H1 (cell line): Measurements from ENCODE around the gene CEACAM16. TPM values are rescaled to one million over a fixed set of nuclear protein-coding genes. Genes with fewer than 3 reads are reported as not detected.

Experiments used
- ASH2L ChIP-seq: fragments of 200-600, 300-600 bp; sonication (generic); IDR thresholded peaks from one replicate; pipeline ENCODE4 v1.7.1; 2017; ENCODE audit warnings: low read length
- HDAC2 ChIP-seq, 2 experiments: fragments of 300-600 bp in 1 of 2; sonication (generic) in 1 of 2; IDR thresholded peaks; 2 replicates each; pipeline ENCODE4 v1.6.1; 2011 to 2012; ENCODE audit warnings: low read depth in 2 of 2, low read length in 2 of 2, mild to moderate bottlenecking in 2 of 2, moderate library complexity in 2 of 2, borderline replicate concordance in 1 of 2, inconsistent platforms in 1 of 2
- KDM5A ChIP-seq: fragments of 200-600 bp; IDR thresholded peaks from 2 replicates; pipeline ENCODE4 v1.7.1; 2012; ENCODE audit warnings: mild to moderate bottlenecking, low read length, inconsistent platforms, mixed read lengths
- polyA plus RNA-seq, 7 experiments: library from polyadenylated mRNA; depleted of rRNA in 3 of 7; stranded (reverse) in 5 of 7; unstranded in 2 of 7; fragments of >200 nt in 5 of 7; fragments of 200-250 nt in 2 of 7; gene quantifications; 1 replicate in 5 of 7; 2 replicates in 1 of 7; 4 replicates in 1 of 7; pipeline versions ENCODE4 v1.2.1 to v1.2.3, GENCODE V29; 2011 to 2013; ENCODE audit warnings: missing spikeins in 2 of 7, mixed read lengths in 2 of 7
- total RNA-seq: library from RNA; stranded (reverse); fragmentation: NEBNext Ultra II Directional; extraction: Animal tissue kit (Norgen Biotek cat#: 25700); gene quantifications from 2 replicates; pipeline ENCODE4 v1.2.1, GENCODE V29; 2021
- TF ChIP-seq, protein P1 (sequence below), 3 experiments: IDR thresholded peaks; 1 replicate in 2 of 3; 2 replicates in 1 of 3; pipeline versions ENCODE4 v1.5.1 to v1.6.1; 2011; ENCODE audit warnings: low read length in 3 of 3, mild to moderate bottlenecking in 3 of 3, inconsistent platforms in 2 of 3, low read depth in 1 of 3, moderate library complexity in 1 of 3; ENCODE audit not compliant: insufficient read depth in 1 of 3; ENCODE audit errors: control extremely low read depth in 1 of 3

CEACAM16 gene
- total and polyA plus RNA-seq, 2 of the 8 experiments (the other 6 are each of a cell fraction or from before 2014, with no cell fraction given): not detected

DNA sequence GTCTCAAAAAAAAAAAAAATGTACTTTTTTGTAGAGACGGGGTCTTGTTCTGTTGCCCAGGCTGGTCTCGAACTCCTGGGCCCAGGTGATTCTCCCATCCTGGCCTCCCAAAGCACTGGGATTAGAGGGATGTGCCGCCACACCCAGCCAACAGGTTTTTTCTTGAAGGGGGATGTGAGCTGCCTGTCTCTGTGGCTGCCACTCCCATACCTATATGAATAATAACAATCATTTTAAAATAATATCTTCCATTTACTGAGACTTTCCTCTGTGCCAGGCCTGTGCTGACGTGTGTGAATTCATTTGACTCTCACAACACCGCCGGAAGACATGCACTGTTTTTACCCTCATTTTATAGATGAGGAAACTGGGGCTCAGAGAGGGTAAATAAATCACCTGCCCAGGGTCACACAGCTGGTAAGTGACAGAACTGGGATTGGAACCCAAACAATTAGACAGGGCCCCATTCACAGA lies 42.3 kb downstream of the CEACAM16 start (continued):
- no peak for TF ChIP-seq ASH2L
- TF ChIP-seq, protein P1, sequence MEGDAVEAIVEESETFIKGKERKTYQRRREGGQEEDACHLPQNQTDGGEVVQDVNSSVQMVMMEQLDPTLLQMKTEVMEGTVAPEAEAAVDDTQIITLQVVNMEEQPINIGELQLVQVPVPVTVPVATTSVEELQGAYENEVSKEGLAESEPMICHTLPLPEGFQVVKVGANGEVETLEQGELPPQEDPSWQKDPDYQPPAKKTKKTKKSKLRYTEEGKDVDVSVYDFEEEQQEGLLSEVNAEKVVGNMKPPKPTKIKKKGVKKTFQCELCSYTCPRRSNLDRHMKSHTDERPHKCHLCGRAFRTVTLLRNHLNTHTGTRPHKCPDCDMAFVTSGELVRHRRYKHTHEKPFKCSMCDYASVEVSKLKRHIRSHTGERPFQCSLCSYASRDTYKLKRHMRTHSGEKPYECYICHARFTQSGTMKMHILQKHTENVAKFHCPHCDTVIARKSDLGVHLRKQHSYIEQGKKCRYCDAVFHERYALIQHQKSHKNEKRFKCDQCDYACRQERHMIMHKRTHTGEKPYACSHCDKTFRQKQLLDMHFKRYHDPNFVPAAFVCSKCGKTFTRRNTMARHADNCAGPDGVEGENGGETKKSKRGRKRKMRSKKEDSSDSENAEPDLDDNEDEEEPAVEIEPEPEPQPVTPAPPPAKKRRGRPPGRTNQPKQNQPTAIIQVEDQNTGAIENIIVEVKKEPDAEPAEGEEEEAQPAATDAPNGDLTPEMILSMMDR (IDR thresholded peaks at IDR 0.05; ENCODE audit: control extremely low read depth in 1 of 3, insufficient read depth in 1 of 3, low read depth in 1 of 3, low read length in 3 of 3): no peak
- no peak for TF ChIP-seq KDM5A
- no peak for TF ChIP-seq HDAC2 (IDR thresholded peaks at IDR 0.05; ENCODE audit: borderline replicate concordance in 1 of 2, low read depth in 2 of 2, low read length in 2 of 2)
- TF ChIP-seq, all 59 proteins: peak for 0
